HCT116 (cell line): ENCODE data around the gene MOK. TPM values are rescaled to one million over a fixed set of nuclear protein-coding genes. Genes with fewer than 3 reads are reported as not detected.

Source experiments
- ATAC-seq: fragments of 200-7000 bp; cut with Tn5 transposase; 2 replicates; pipeline ENCODE4 v1.9.1; 2020; ENCODE audit warnings: mild to moderate bottlenecking, moderate library complexity
- BruUV-seq: library from RNA; stranded (reverse); fragments of 400-500 nt; replicated peaks from 2 replicates; lab custom pipeline; 2021; lab: Mats Ljungman, UMichigan
- CTCF ChIA-PET: fragments of 300-600 bp; sonication (Branson Sonifier 250); formaldehyde crosslinking; loops from one replicate; lab custom pipeline; 2021; ENCODE audit warnings: antibody characterized with exemption; lab: Charles Lee
- POLR2A ChIA-PET: fragments of 300-600, 350-600 bp; sonication (Branson Sonifier 250); formaldehyde crosslinking; loops from one replicate; lab custom pipeline; 2021; ENCODE audit warnings: antibody characterized with exemption; lab: Charles Lee
- RAD21 ChIA-PET, 2 experiments: fragments of 300-600 bp; sonication (Branson Sonifier 250); formaldehyde crosslinking; loops; one replicate each; lab custom pipeline; 2023; ENCODE audit warnings: low total read pairs in 2 of 2; ENCODE audit not compliant: uncharacterized antibody in 2 of 2, unreplicated experiment in 2 of 2, low non-redundant PET in 1 of 2; lab: Charles Lee
- DNase-seq: peaks from one replicate; pipeline ENCODE4 v3.0.0-alpha.2; 2010; ENCODE audit warnings: low read depth, low spot score
- H2AFZ ChIP-seq: fragments of 200-600 bp; shearing (Covaris generic), sonication (generic); 2 replicates; pipeline ENCODE4 v1.6.1; 2017; ENCODE audit warnings: low read depth, mixed run types, mixed read lengths, antibody characterized with exemption, low read length; ENCODE audit not compliant: poor library complexity, severe bottlenecking
- H3K27ac ChIP-seq: 2 replicates; pipeline ENCODE4 v1.5.1; 2012; ENCODE audit warnings: low read depth, low read length
- H3K27me3 ChIP-seq: fragments of 200-600 bp; sonication (generic); 2 replicates; pipeline ENCODE4 v1.6.1; 2016; ENCODE audit warnings: mixed run types, low read length, mixed read lengths; ENCODE audit not compliant: insufficient read depth
- H3K36me3 ChIP-seq, 2 experiments: fragments of 200-500 bp in 1 of 2; fragments of 200-600 bp in 1 of 2; sonication (Bioruptor generic) in 1 of 2; sonication (generic) in 1 of 2; 2 replicates each; pipeline versions ENCODE4 v1.5.1 to v1.6.1; 2014 to 2016; ENCODE audit warnings: low read length in 2 of 2, inconsistent platforms in 1 of 2, mixed read lengths in 1 of 2, mixed run types in 1 of 2; ENCODE audit not compliant: insufficient read depth in 2 of 2, control insufficient read depth in 1 of 2
- H3K4me1 ChIP-seq, 2 experiments: fragments of 200-600 bp in 1 of 2; sonication (generic) in 1 of 2; 2 replicates each; pipeline versions ENCODE4 v1.5.1 to v1.6.1; 2012 to 2017; ENCODE audit warnings: low read length in 2 of 2, inconsistent platforms in 1 of 2, mild to moderate bottlenecking in 1 of 2, mixed read lengths in 1 of 2, mixed run types in 1 of 2, moderate library complexity in 1 of 2; ENCODE audit not compliant: insufficient read depth in 2 of 2, control insufficient read depth in 1 of 2
- H3K4me2 ChIP-seq: fragments of 200-600 bp; sonication (generic); 2 replicates; pipeline ENCODE4 v1.6.1; 2017; ENCODE audit warnings: mixed run types, low read length, mixed read lengths
- H3K4me3 ChIP-seq, 2 experiments: fragments of 200-600 bp in 1 of 2; sonication (generic) in 1 of 2; replicated peaks in 1 of 2; 2 replicates each; pipeline ENCODE4 v1.5.1; 2011 to 2016; ENCODE audit warnings: low read length in 2 of 2, control low read depth in 1 of 2, low read depth in 1 of 2, mild to moderate bottlenecking in 1 of 2, mixed read lengths in 1 of 2, mixed run types in 1 of 2
- H3K79me2 ChIP-seq: fragments of 200-600 bp; sonication (generic); 2 replicates; pipeline ENCODE4 v1.6.1; 2017; ENCODE audit warnings: mild to moderate bottlenecking, mixed run types, low read length, moderate library complexity, mixed read lengths; ENCODE audit not compliant: insufficient read depth
- H3K9ac ChIP-seq: fragments of 200-600 bp; sonication (generic); 2 replicates; pipeline ENCODE4 v1.6.1; 2016; ENCODE audit warnings: low read length, mixed read lengths
- H3K9me2 ChIP-seq: fragments of 200-600 bp; sonication (generic), shearing (Covaris generic); 2 replicates; pipeline ENCODE4 v1.6.1; 2017; ENCODE audit warnings: mixed run types, mild to moderate bottlenecking, moderate library complexity; ENCODE audit not compliant: insufficient read depth
- H3K9me3 ChIP-seq, 2 experiments: fragments of 200-500 bp in 1 of 2; fragments of 200-600 bp in 1 of 2; sonication (Bioruptor generic) in 1 of 2; sonication (generic) in 1 of 2; 2 replicates each; pipeline ENCODE4 v1.6.1; 2014 to 2017; ENCODE audit warnings: low read length in 2 of 2, mixed read lengths in 2 of 2, inconsistent platforms in 1 of 2, low read depth in 1 of 2, mild to moderate bottlenecking in 1 of 2, mixed run types in 1 of 2, moderate library complexity in 1 of 2; ENCODE audit not compliant: control insufficient read depth in 1 of 2, insufficient read depth in 1 of 2
- H4K20me1 ChIP-seq: fragments of 200-600 bp; sonication (generic), shearing (Covaris generic); 2 replicates; pipeline ENCODE4 v1.6.1; 2017; ENCODE audit warnings: mixed run types, mild to moderate bottlenecking, moderate library complexity; ENCODE audit not compliant: insufficient read depth
- CBX3 ChIP-seq: IDR thresholded peaks from 2 replicates; pipeline ENCODE4 v1.6.1; 2012; ENCODE audit warnings: low read depth
- EGR1 ChIP-seq: IDR thresholded peaks from 2 replicates; pipeline ENCODE4 v1.6.1; 2012; ENCODE audit warnings: low read depth
- EZH2phosphoT487 ChIP-seq: fragments of 200-600 bp; IDR thresholded peaks from 2 replicates; pipeline ENCODE4 v1.6.1; 2018; ENCODE audit warnings: antibody characterized with exemption, borderline replicate concordance
- FOSL1 ChIP-seq: IDR thresholded peaks from 2 replicates; pipeline ENCODE4 v1.6.1; 2012; ENCODE audit warnings: low read depth
- JUND ChIP-seq: IDR thresholded peaks from 2 replicates; pipeline ENCODE4 v1.6.1; 2012
- POLR2A ChIP-seq: IDR thresholded peaks from 2 replicates; pipeline ENCODE4 v1.7.0; 2011; ENCODE audit warnings: borderline replicate concordance; ENCODE audit not compliant: insufficient read depth, insufficient read length; ENCODE audit errors: extremely low read depth
- POLR2AphosphoS5 ChIP-seq: IDR thresholded peaks from 2 replicates; pipeline ENCODE4 v1.6.1; 2011; ENCODE audit warnings: mild to moderate bottlenecking, low read depth, low read length, moderate library complexity
- SIN3A ChIP-seq: IDR thresholded peaks from 2 replicates; pipeline ENCODE4 v1.6.1; 2012; ENCODE audit warnings: low read depth
- SRF ChIP-seq: IDR thresholded peaks from 2 replicates; pipeline ENCODE4 v1.6.1; 2012; ENCODE audit warnings: low read depth
- TCF7L2 ChIP-seq: IDR thresholded peaks from 2 replicates; pipeline ENCODE4 v1.7.0; 2011; ENCODE audit warnings: borderline replicate concordance, inconsistent platforms; ENCODE audit not compliant: insufficient read depth, insufficient read length; ENCODE audit errors: extremely low read depth
- YY1 ChIP-seq: IDR thresholded peaks from 2 replicates; pipeline ENCODE4 v1.6.1; 2011; ENCODE audit warnings: low read length, low read depth, moderate library complexity, mild to moderate bottlenecking; ENCODE audit not compliant: insufficient replicate concordance; ENCODE audit errors: extremely low read depth
- ZNF274 ChIP-seq: fragments of 200-500 bp; sonication (Bioruptor generic); IDR thresholded peaks from 2 replicates; pipeline ENCODE4 v1.6.1; 2014; ENCODE audit warnings: mild to moderate bottlenecking, low read depth, low read length, inconsistent platforms
- intact Hi-C: fragments of 100-400 bp; cut with micrococcal nuclease; formaldehyde crosslinking; loops from 2 replicates; pipeline ENCODE4 v1.10.0; 2022
- total RNA-seq: library from RNA; stranded (reverse); gene quantifications from one replicate; pipeline ENCODE4 v1.2.1, GENCODE V29; 2021; ENCODE audit not compliant: unreplicated experiment
- TF ChIP-seq, protein P1 (sequence below): IDR thresholded peaks from 2 replicates; pipeline ENCODE4 v1.6.1; 2012; ENCODE audit warnings: low read depth
- TF ChIP-seq, protein P2 (sequence below): IDR thresholded peaks from 2 replicates; pipeline ENCODE4 v1.6.1; 2012
- TF ChIP-seq, protein P3 (sequence below): IDR thresholded peaks from 2 replicates; pipeline ENCODE4 v1.6.1; 2011; ENCODE audit warnings: mild to moderate bottlenecking, low read length, moderate library complexity; ENCODE audit not compliant: insufficient replicate concordance; ENCODE audit errors: extremely low read depth
- TF ChIP-seq, protein P4 (sequence below): IDR thresholded peaks from 2 replicates; pipeline ENCODE4 v1.6.1; 2012

MOK gene
- total RNA-seq, 1 experiment from 2014 or later: 9.4 TPM

DNA sequence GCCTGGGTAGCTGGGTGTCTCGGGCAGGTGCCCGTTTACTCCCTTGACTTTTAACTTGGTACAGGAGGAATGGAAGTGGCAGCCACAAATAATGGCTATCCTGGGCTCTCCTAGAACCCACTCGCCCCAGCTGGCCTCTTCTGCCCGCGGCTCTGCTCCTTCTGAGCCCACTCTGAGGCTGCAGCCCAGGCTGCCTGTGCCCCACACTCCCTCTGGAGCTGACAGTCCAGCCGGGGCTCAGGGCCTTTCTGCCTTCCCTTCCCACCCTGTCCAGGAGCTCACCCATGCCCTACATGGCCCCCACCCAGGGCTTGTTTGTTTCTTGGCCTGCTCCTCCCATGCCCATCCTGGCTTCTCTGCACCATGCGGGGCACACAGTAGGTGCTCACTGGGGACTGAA, 30.2 kb upstream of the MOK start (continued):
- TF ChIP-seq, protein P1, sequence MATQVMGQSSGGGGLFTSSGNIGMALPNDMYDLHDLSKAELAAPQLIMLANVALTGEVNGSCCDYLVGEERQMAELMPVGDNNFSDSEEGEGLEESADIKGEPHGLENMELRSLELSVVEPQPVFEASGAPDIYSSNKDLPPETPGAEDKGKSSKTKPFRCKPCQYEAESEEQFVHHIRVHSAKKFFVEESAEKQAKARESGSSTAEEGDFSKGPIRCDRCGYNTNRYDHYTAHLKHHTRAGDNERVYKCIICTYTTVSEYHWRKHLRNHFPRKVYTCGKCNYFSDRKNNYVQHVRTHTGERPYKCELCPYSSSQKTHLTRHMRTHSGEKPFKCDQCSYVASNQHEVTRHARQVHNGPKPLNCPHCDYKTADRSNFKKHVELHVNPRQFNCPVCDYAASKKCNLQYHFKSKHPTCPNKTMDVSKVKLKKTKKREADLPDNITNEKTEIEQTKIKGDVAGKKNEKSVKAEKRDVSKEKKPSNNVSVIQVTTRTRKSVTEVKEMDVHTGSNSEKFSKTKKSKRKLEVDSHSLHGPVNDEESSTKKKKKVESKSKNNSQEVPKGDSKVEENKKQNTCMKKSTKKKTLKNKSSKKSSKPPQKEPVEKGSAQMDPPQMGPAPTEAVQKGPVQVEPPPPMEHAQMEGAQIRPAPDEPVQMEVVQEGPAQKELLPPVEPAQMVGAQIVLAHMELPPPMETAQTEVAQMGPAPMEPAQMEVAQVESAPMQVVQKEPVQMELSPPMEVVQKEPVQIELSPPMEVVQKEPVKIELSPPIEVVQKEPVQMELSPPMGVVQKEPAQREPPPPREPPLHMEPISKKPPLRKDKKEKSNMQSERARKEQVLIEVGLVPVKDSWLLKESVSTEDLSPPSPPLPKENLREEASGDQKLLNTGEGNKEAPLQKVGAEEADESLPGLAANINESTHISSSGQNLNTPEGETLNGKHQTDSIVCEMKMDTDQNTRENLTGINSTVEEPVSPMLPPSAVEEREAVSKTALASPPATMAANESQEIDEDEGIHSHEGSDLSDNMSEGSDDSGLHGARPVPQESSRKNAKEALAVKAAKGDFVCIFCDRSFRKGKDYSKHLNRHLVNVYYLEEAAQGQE: no peak
- TF ChIP-seq SIN3A (no peak), POLR2A (no peak), SRF (no peak), ZNF274 (no peak), TCF7L2 (no peak)
- TF ChIP-seq, all 23 proteins: peak for 0

DNA sequence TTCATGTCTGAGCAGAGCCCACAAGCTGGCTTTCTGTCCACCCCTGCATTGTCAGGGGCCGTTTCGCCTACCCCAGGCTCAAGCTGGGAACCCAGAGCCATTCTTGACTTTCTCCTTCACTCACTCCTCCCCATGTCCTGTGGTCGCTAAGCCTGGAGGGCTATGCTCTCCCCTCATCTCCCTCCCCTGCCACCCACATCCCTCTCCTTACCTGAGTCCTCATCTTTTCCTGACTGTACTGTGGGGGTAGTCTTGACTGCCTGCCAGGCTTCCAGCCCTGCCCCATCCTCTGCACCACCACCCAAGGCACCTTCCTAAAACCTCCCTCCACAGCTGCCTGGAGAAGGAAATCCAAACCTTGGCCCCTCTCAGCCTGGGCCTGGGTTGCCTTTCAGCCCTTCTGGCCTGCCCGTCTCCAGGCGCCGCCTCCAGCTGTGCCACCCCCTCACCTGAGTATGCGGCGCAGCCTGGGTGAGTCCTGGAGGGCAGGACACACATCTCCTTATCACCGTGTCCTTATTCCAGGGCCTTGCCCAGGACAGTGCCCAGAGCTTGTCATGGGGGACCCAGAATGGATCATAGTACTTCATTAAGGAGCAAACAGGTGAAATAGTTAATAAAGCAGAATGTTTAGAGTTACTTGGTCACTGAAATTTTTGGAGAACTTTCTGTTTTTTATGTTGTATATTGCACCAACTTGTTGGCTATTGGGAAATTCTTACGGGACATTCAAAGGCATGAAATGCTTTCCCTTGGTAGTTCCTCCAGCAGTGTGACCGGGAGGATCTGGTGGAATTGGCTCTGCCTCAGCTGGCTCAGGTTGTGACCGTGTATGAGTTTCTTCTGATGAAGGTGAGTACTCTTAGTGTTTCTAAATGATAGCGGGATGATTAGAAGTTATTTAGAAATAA, 29.1 kb upstream of the MOK start:
- ATAC-seq: no peak; the same call in 1 of the 2 replicates
- RAD21 ChIA-PET: no interaction called here
- H3K79me2 ChIP-seq: no peaks in the 10 kb centered on the region

More for the DNA sequence above, 29.1 kb upstream of the MOK start:
- no peak overlapping the region for H2AFZ ChIP-seq
- H3K4me1 ChIP-seq: no peaks in the 10 kb centered on the region
- CTCF ChIA-PET: no interaction called here
- TF ChIP-seq FOSL1: no peak
- no peak for TF ChIP-seq CBX3
- TF ChIP-seq ZNF274: no peak
- TF ChIP-seq POLR2AphosphoS5: no peak
- TF ChIP-seq, protein P2, sequence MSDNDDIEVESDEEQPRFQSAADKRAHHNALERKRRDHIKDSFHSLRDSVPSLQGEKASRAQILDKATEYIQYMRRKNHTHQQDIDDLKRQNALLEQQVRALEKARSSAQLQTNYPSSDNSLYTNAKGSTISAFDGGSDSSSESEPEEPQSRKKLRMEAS: no peak
- TF ChIP-seq EGR1: no peak
- no peak for TF ChIP-seq YY1
- no peak for TF ChIP-seq JUND
- TF ChIP-seq, protein P3, sequence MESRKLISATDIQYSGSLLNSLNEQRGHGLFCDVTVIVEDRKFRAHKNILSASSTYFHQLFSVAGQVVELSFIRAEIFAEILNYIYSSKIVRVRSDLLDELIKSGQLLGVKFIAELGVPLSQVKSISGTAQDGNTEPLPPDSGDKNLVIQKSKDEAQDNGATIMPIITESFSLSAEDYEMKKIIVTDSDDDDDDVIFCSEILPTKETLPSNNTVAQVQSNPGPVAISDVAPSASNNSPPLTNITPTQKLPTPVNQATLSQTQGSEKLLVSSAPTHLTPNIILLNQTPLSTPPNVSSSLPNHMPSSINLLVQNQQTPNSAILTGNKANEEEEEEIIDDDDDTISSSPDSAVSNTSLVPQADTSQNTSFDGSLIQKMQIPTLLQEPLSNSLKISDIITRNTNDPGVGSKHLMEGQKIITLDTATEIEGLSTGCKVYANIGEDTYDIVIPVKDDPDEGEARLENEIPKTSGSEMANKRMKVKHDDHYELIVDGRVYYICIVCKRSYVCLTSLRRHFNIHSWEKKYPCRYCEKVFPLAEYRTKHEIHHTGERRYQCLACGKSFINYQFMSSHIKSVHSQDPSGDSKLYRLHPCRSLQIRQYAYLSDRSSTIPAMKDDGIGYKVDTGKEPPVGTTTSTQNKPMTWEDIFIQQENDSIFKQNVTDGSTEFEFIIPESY: no peak
- TF ChIP-seq, protein P4, sequence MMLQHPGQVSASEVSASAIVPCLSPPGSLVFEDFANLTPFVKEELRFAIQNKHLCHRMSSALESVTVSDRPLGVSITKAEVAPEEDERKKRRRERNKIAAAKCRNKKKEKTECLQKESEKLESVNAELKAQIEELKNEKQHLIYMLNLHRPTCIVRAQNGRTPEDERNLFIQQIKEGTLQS: no peak
- TF ChIP-seq EZH2phosphoT487: no peak
- no peak for DNase-seq
- H3K27ac ChIP-seq: no peak overlapping the region
- POLR2A ChIA-PET: no interaction called here
- intact Hi-C loops: no loop called here
- no peak overlapping the region for H3K9ac ChIP-seq
- no peak overlapping the region for H3K4me3 ChIP-seq
- no peaks in the 10 kb centered on the region for H3K9me3 ChIP-seq
- no peaks in the 10 kb centered on the region for H4K20me1 ChIP-seq
- H3K4me2 ChIP-seq: no peak overlapping the region
- H3K9me2 ChIP-seq: no peaks in the 10 kb centered on the region
- H3K27me3 ChIP-seq: no peaks in the 10 kb centered on the region
- H3K36me3 ChIP-seq: peaks cover 10 to 14% of the 10 kb centered on the region in 2 experiments; a peak in 3 of 4 replicates
- no TSS peak for BruUV-seq
